H9 (cell line): ENCODE results near the gene EP300. TPM values are rescaled to one million over a fixed set of nuclear protein-coding genes. Genes with fewer than 3 reads are reported as not detected.

Experiments used
- DNase-seq: peaks from one replicate; pipeline ENCODE4 v3.0.0-alpha.2; 2017
- H2AFZ ChIP-seq: one replicate; pipeline ENCODE4 v1.6.1; 2013; ENCODE audit warnings: mild to moderate bottlenecking, low read length, control low read depth, moderate library complexity
- H2AK5ac ChIP-seq: 2 replicates; pipeline ENCODE4 v1.6.1; 2013; ENCODE audit warnings: low read length, control low read depth, mixed read lengths; ENCODE audit not compliant: insufficient read length
- H2BK120ac ChIP-seq: one replicate; pipeline ENCODE4 v1.6.1; 2013; ENCODE audit warnings: low read depth, mild to moderate bottlenecking, low read length, control low read depth, inconsistent platforms; ENCODE audit not compliant: poor library complexity, severe bottlenecking
- H2BK12ac ChIP-seq: 2 replicates; pipeline ENCODE4 v1.6.1; 2013; ENCODE audit warnings: low read length, control low read depth, mixed read lengths, low read depth; ENCODE audit not compliant: insufficient read length
- H2BK15ac ChIP-seq: 2 replicates; pipeline ENCODE4 v1.6.1; 2013; ENCODE audit warnings: low read depth, low read length, control low read depth
- H2BK20ac ChIP-seq: one replicate; pipeline ENCODE4 v1.6.1; 2013; ENCODE audit warnings: low read depth, mild to moderate bottlenecking, low read length, control low read depth, inconsistent platforms; ENCODE audit not compliant: poor library complexity, severe bottlenecking
- H2BK5ac ChIP-seq: 2 replicates; pipeline ENCODE4 v1.6.1; 2013; ENCODE audit warnings: low read length, control low read depth, mixed read lengths; ENCODE audit not compliant: insufficient read length
- H3K14ac ChIP-seq: 2 replicates; pipeline ENCODE4 v1.6.1; 2013; ENCODE audit warnings: low read length, control low read depth; ENCODE audit not compliant: insufficient read depth
- H3K18ac ChIP-seq: 2 replicates; pipeline ENCODE4 v1.6.1; 2013; ENCODE audit warnings: low read depth, mild to moderate bottlenecking, mixed read lengths, low read length, control low read depth; ENCODE audit not compliant: insufficient read length
- H3K23ac ChIP-seq: 2 replicates; pipeline ENCODE4 v1.6.1; 2013; ENCODE audit warnings: low read length, control low read depth, mixed read lengths, low read depth; ENCODE audit not compliant: insufficient read length
- H3K23me2 ChIP-seq: 2 replicates; pipeline ENCODE4 v1.6.1; 2013; ENCODE audit warnings: low read depth, mild to moderate bottlenecking, mixed read lengths, low read length, control low read depth; ENCODE audit not compliant: insufficient read length, poor library complexity, severe bottlenecking
- H3K27ac ChIP-seq: 2 replicates; pipeline ENCODE4 v1.5.1; 2013; ENCODE audit warnings: low read length, control low read depth, mixed read lengths, low read depth; ENCODE audit not compliant: insufficient read length
- H3K27me3 ChIP-seq: 2 replicates; pipeline ENCODE4 v1.6.1; 2013; ENCODE audit warnings: low read length, control low read depth, inconsistent platforms; ENCODE audit not compliant: insufficient read depth
- H3K4ac ChIP-seq: 2 replicates; pipeline ENCODE4 v1.6.1; 2013; ENCODE audit warnings: low read depth, mild to moderate bottlenecking, control low read depth, inconsistent platforms, low read length, moderate library complexity
- H3K4me1 ChIP-seq: 2 replicates; pipeline ENCODE4 v1.6.1; 2013; ENCODE audit warnings: low read length, control low read depth, inconsistent platforms; ENCODE audit not compliant: insufficient read depth
- H3K4me2 ChIP-seq: 2 replicates; pipeline ENCODE4 v1.6.1; 2013; ENCODE audit warnings: low read length, control low read depth, mixed read lengths; ENCODE audit not compliant: insufficient read length, insufficient read depth
- H3K56ac ChIP-seq: 2 replicates; pipeline ENCODE4 v1.6.1; 2013; ENCODE audit warnings: low read depth, mild to moderate bottlenecking, mixed read lengths, low read length, control low read depth; ENCODE audit not compliant: insufficient read length
- H3K79me1 ChIP-seq: 2 replicates; pipeline ENCODE4 v1.6.1; 2013; ENCODE audit warnings: low read depth, mild to moderate bottlenecking, moderate library complexity, low read length, control low read depth, inconsistent platforms; ENCODE audit not compliant: insufficient read depth, poor library complexity, severe bottlenecking
- H3K79me2 ChIP-seq: 2 replicates; pipeline ENCODE4 v1.6.1; 2013; ENCODE audit warnings: low read length, control low read depth, inconsistent platforms; ENCODE audit not compliant: insufficient read depth
- H3K9ac ChIP-seq: 2 replicates; pipeline ENCODE4 v1.6.1; 2013; ENCODE audit warnings: low read length, control low read depth, mixed read lengths; ENCODE audit not compliant: insufficient read length; ENCODE audit errors: extremely low read depth
- H3K9me3 ChIP-seq: one replicate; pipeline ENCODE4 v1.6.1; 2013; ENCODE audit warnings: low read depth, low read length, inconsistent platforms; ENCODE audit not compliant: control insufficient read depth
- H3T11ph ChIP-seq: one replicate; pipeline ENCODE4 v1.6.1; 2013; ENCODE audit warnings: mild to moderate bottlenecking, low read length, control low read depth, inconsistent platforms
- H4K20me1 ChIP-seq: one replicate; pipeline ENCODE4 v1.6.1; 2013; ENCODE audit not compliant: control insufficient read depth, insufficient read length, insufficient read depth
- H4K5ac ChIP-seq: 2 replicates; pipeline ENCODE4 v1.6.1; 2013; ENCODE audit warnings: low read depth, mild to moderate bottlenecking, mixed read lengths, low read length, control low read depth; ENCODE audit not compliant: insufficient read length
- H4K8ac ChIP-seq: replicated peaks from 2 replicates; pipeline ENCODE4 v1.6.1; 2013; ENCODE audit warnings: low read length, control low read depth, mixed read lengths, low read depth; ENCODE audit not compliant: insufficient read length
- H4K91ac ChIP-seq: 2 replicates; pipeline ENCODE4 v1.6.1; 2013; ENCODE audit warnings: low read depth, mild to moderate bottlenecking, moderate library complexity, mixed read lengths, low read length, control low read depth; ENCODE audit not compliant: insufficient read length
- H3K27ac Mint-ChIP-seq, 3 experiments: 2 replicates in 2 of 3; 3 replicates in 1 of 3; pipeline ENCODE4 v1.8.0; 2020 to 2021; ENCODE audit warnings: mixed read lengths in 3 of 3, mild to moderate bottlenecking in 1 of 3, moderate library complexity in 1 of 3
- H3K27me3 Mint-ChIP-seq: 2 replicates; pipeline ENCODE4 v1.8.0; 2021; ENCODE audit warnings: low read depth, mild to moderate bottlenecking, moderate library complexity, mixed read lengths
- H3K36me3 Mint-ChIP-seq, 3 experiments: 2 replicates in 2 of 3; 3 replicates in 1 of 3; pipeline ENCODE4 v1.8.0; 2020 to 2021; ENCODE audit warnings: low read depth in 3 of 3, mixed read lengths in 3 of 3; ENCODE audit not compliant: insufficient read depth in 1 of 3
- H3K4me1 Mint-ChIP-seq, 2 experiments: 2 replicates each; pipeline ENCODE4 v1.8.0; 2020; ENCODE audit warnings: mixed read lengths in 2 of 2
- H3K4me3 Mint-ChIP-seq, 2 experiments: 2 replicates in 1 of 2; 3 replicates in 1 of 2; pipeline ENCODE4 v1.8.0; 2020 to 2021; ENCODE audit warnings: mild to moderate bottlenecking in 2 of 2, mixed read lengths in 2 of 2, moderate library complexity in 1 of 2
- H3K9me3 Mint-ChIP-seq, 2 experiments: 2 replicates in 1 of 2; 3 replicates in 1 of 2; pipeline ENCODE4 v1.8.0; 2020; ENCODE audit warnings: mild to moderate bottlenecking in 2 of 2, mixed read lengths in 2 of 2, moderate library complexity in 1 of 2
- CTCF ChIP-seq: fragments of 200-600 bp; sonication (generic); conservative IDR thresholded peaks from 3 replicates; pipeline ENCODE4 v1.8.0; 2021; ENCODE audit warnings: antibody characterized with exemption, mild to moderate bottlenecking
- WGBS: extraction: QIAGEN DNeasy Blood & Tissue Kit; methylation state at CpG from one replicate; pipeline ENCODE4 v1.1.7; 2013; ENCODE audit warnings: missing lambda C conversion rate, low lambda C conversion rate, mixed read lengths; ENCODE audit not compliant: insufficient read length; ENCODE audit errors: extremely low coverage; 5-methylcytosine and 5-hydroxymethylcytosine counted together
- total RNA-seq: library from RNA; stranded (reverse); gene quantifications from 2 replicates; pipeline ENCODE4 v1.2.1, GENCODE V29; 2021

EP300 gene
- total RNA-seq, 1 experiment from 2014 or later = 136 TPM

- no peak for TF ChIP-seq CTCF
- Histone ChIP-seq H4K20me1 (no peaks in the 10 kb centered on the region), H2BK15ac (no peak overlapping the region), H2BK5ac (no peak overlapping the region), H3K23me2 (peaks cover 11% of the 10 kb centered on the region), H3K4ac (no peak overlapping the region), H3K79me2 (no peaks in the 10 kb centered on the region; the same call in 1 of the 2 replicates), H2BK120ac (no peak overlapping the region), H2BK20ac (no peak overlapping the region), H3K27me3 (no peaks in the 10 kb centered on the region), H3K4me1 (no peaks in the 10 kb centered on the region), H3K27ac (no peak overlapping the region), H3K18ac (no peak overlapping the region), H2BK12ac (no peak overlapping the region), H3K9me3 (no peaks in the 10 kb centered on the region), H3K4me2 (no peak overlapping the region), H4K8ac (no peak overlapping the region), H3K9ac (no peak overlapping the region), H2AK5ac (no peak overlapping the region), H3K79me1 (no peaks in the 10 kb centered on the region), H3K23ac (no peak overlapping the region), H3K56ac (no peak overlapping the region), H2AFZ (no peak overlapping the region), H3T11ph (no peak overlapping the region), H3K14ac (no peak overlapping the region), H4K5ac (no peak overlapping the region), H4K91ac (no peak overlapping the region)
- no CpG with 5 or more reads among the region's 6 CpGs for WGBS
- peaks cover 30% of the 10 kb centered on the region for H3K27me3 Mint-ChIP-seq
- peaks cover 2 to 14% of the 10 kb centered on the region in 2 experiments for H3K4me1 Mint-ChIP-seq
- no peak for DNase-seq
- H3K9me3 Mint-ChIP-seq = no peaks in the 10 kb centered on the region; a peak in 1 of 5 replicates
- H3K4me3 Mint-ChIP-seq = peak overlapping the region in 1 of 2 experiments; percentile 65; a peak in 2 of 5 replicates
- no peak overlapping the region for H3K27ac Mint-ChIP-seq
- H3K36me3 Mint-ChIP-seq = peaks cover 0 to 5% (median 0%) of the 10 kb centered on the region in 3 experiments; a peak in 1 of 7 replicates
These were observed 111.7 kb downstream of the EP300 start for GRCh38 chr22:41204066-41204465.
